H9 (cell line): ENCODE results near the gene ATP6V1G2. TPM values are rescaled to one million over a fixed set of nuclear protein-coding genes. Genes with fewer than 3 reads are reported as not detected.

Experiments
- DNase-seq: peaks from one replicate; pipeline ENCODE4 v3.0.0-alpha.2; 2017
- H2AFZ ChIP-seq: one replicate; pipeline ENCODE4 v1.6.1; 2013; ENCODE audit warnings: mild to moderate bottlenecking, low read length, control low read depth, moderate library complexity
- H2AK5ac ChIP-seq: 2 replicates; pipeline ENCODE4 v1.6.1; 2013; ENCODE audit warnings: low read length, control low read depth, mixed read lengths; ENCODE audit not compliant: insufficient read length
- H2BK120ac ChIP-seq: one replicate; pipeline ENCODE4 v1.6.1; 2013; ENCODE audit warnings: low read depth, mild to moderate bottlenecking, low read length, control low read depth, inconsistent platforms; ENCODE audit not compliant: poor library complexity, severe bottlenecking
- H2BK12ac ChIP-seq: 2 replicates; pipeline ENCODE4 v1.6.1; 2013; ENCODE audit warnings: low read length, control low read depth, mixed read lengths, low read depth; ENCODE audit not compliant: insufficient read length
- H2BK15ac ChIP-seq: 2 replicates; pipeline ENCODE4 v1.6.1; 2013; ENCODE audit warnings: low read depth, low read length, control low read depth
- H2BK20ac ChIP-seq: one replicate; pipeline ENCODE4 v1.6.1; 2013; ENCODE audit warnings: low read depth, mild to moderate bottlenecking, low read length, control low read depth, inconsistent platforms; ENCODE audit not compliant: poor library complexity, severe bottlenecking
- H2BK5ac ChIP-seq: 2 replicates; pipeline ENCODE4 v1.6.1; 2013; ENCODE audit warnings: low read length, control low read depth, mixed read lengths; ENCODE audit not compliant: insufficient read length
- H3K14ac ChIP-seq: 2 replicates; pipeline ENCODE4 v1.6.1; 2013; ENCODE audit warnings: low read length, control low read depth; ENCODE audit not compliant: insufficient read depth
- H3K18ac ChIP-seq: 2 replicates; pipeline ENCODE4 v1.6.1; 2013; ENCODE audit warnings: low read depth, mild to moderate bottlenecking, mixed read lengths, low read length, control low read depth; ENCODE audit not compliant: insufficient read length
- H3K23ac ChIP-seq: 2 replicates; pipeline ENCODE4 v1.6.1; 2013; ENCODE audit warnings: low read length, control low read depth, mixed read lengths, low read depth; ENCODE audit not compliant: insufficient read length
- H3K23me2 ChIP-seq: 2 replicates; pipeline ENCODE4 v1.6.1; 2013; ENCODE audit warnings: low read depth, mild to moderate bottlenecking, mixed read lengths, low read length, control low read depth; ENCODE audit not compliant: insufficient read length, poor library complexity, severe bottlenecking
- H3K27ac ChIP-seq: 2 replicates; pipeline ENCODE4 v1.5.1; 2013; ENCODE audit warnings: low read length, control low read depth, mixed read lengths, low read depth; ENCODE audit not compliant: insufficient read length
- H3K27me3 ChIP-seq: 2 replicates; pipeline ENCODE4 v1.6.1; 2013; ENCODE audit warnings: low read length, control low read depth, inconsistent platforms; ENCODE audit not compliant: insufficient read depth
- H3K4ac ChIP-seq: 2 replicates; pipeline ENCODE4 v1.6.1; 2013; ENCODE audit warnings: low read depth, mild to moderate bottlenecking, control low read depth, inconsistent platforms, low read length, moderate library complexity
- H3K4me1 ChIP-seq: 2 replicates; pipeline ENCODE4 v1.6.1; 2013; ENCODE audit warnings: low read length, control low read depth, inconsistent platforms; ENCODE audit not compliant: insufficient read depth
- H3K4me2 ChIP-seq: 2 replicates; pipeline ENCODE4 v1.6.1; 2013; ENCODE audit warnings: low read length, control low read depth, mixed read lengths; ENCODE audit not compliant: insufficient read length, insufficient read depth
- H3K56ac ChIP-seq: 2 replicates; pipeline ENCODE4 v1.6.1; 2013; ENCODE audit warnings: low read depth, mild to moderate bottlenecking, mixed read lengths, low read length, control low read depth; ENCODE audit not compliant: insufficient read length
- H3K79me1 ChIP-seq: 2 replicates; pipeline ENCODE4 v1.6.1; 2013; ENCODE audit warnings: low read depth, mild to moderate bottlenecking, moderate library complexity, low read length, control low read depth, inconsistent platforms; ENCODE audit not compliant: insufficient read depth, poor library complexity, severe bottlenecking
- H3K79me2 ChIP-seq: 2 replicates; pipeline ENCODE4 v1.6.1; 2013; ENCODE audit warnings: low read length, control low read depth, inconsistent platforms; ENCODE audit not compliant: insufficient read depth
- H3K9ac ChIP-seq: 2 replicates; pipeline ENCODE4 v1.6.1; 2013; ENCODE audit warnings: low read length, control low read depth, mixed read lengths; ENCODE audit not compliant: insufficient read length; ENCODE audit errors: extremely low read depth
- H3K9me3 ChIP-seq: one replicate; pipeline ENCODE4 v1.6.1; 2013; ENCODE audit warnings: low read depth, low read length, inconsistent platforms; ENCODE audit not compliant: control insufficient read depth
- H3T11ph ChIP-seq: one replicate; pipeline ENCODE4 v1.6.1; 2013; ENCODE audit warnings: mild to moderate bottlenecking, low read length, control low read depth, inconsistent platforms
- H4K20me1 ChIP-seq: one replicate; pipeline ENCODE4 v1.6.1; 2013; ENCODE audit not compliant: control insufficient read depth, insufficient read length, insufficient read depth
- H4K5ac ChIP-seq: 2 replicates; pipeline ENCODE4 v1.6.1; 2013; ENCODE audit warnings: low read depth, mild to moderate bottlenecking, mixed read lengths, low read length, control low read depth; ENCODE audit not compliant: insufficient read length
- H4K8ac ChIP-seq: replicated peaks from 2 replicates; pipeline ENCODE4 v1.6.1; 2013; ENCODE audit warnings: low read length, control low read depth, mixed read lengths, low read depth; ENCODE audit not compliant: insufficient read length
- H4K91ac ChIP-seq: 2 replicates; pipeline ENCODE4 v1.6.1; 2013; ENCODE audit warnings: low read depth, mild to moderate bottlenecking, moderate library complexity, mixed read lengths, low read length, control low read depth; ENCODE audit not compliant: insufficient read length
- H3K27ac Mint-ChIP-seq, 3 experiments: 2 replicates in 2 of 3; 3 replicates in 1 of 3; pipeline ENCODE4 v1.8.0; 2020 to 2021; ENCODE audit warnings: mixed read lengths in 3 of 3, mild to moderate bottlenecking in 1 of 3, moderate library complexity in 1 of 3
- H3K27me3 Mint-ChIP-seq: 2 replicates; pipeline ENCODE4 v1.8.0; 2021; ENCODE audit warnings: low read depth, mild to moderate bottlenecking, moderate library complexity, mixed read lengths
- H3K36me3 Mint-ChIP-seq, 3 experiments: 2 replicates in 2 of 3; 3 replicates in 1 of 3; pipeline ENCODE4 v1.8.0; 2020 to 2021; ENCODE audit warnings: low read depth in 3 of 3, mixed read lengths in 3 of 3; ENCODE audit not compliant: insufficient read depth in 1 of 3
- H3K4me1 Mint-ChIP-seq, 2 experiments: 2 replicates each; pipeline ENCODE4 v1.8.0; 2020; ENCODE audit warnings: mixed read lengths in 2 of 2
- H3K4me3 Mint-ChIP-seq, 2 experiments: 2 replicates in 1 of 2; 3 replicates in 1 of 2; pipeline ENCODE4 v1.8.0; 2020 to 2021; ENCODE audit warnings: mild to moderate bottlenecking in 2 of 2, mixed read lengths in 2 of 2, moderate library complexity in 1 of 2
- H3K9me3 Mint-ChIP-seq, 2 experiments: 2 replicates in 1 of 2; 3 replicates in 1 of 2; pipeline ENCODE4 v1.8.0; 2020; ENCODE audit warnings: mild to moderate bottlenecking in 2 of 2, mixed read lengths in 2 of 2, moderate library complexity in 1 of 2
- WGBS: extraction: QIAGEN DNeasy Blood & Tissue Kit; methylation state at CpG from one replicate; pipeline ENCODE4 v1.1.7; 2013; ENCODE audit warnings: missing lambda C conversion rate, low lambda C conversion rate, mixed read lengths; ENCODE audit not compliant: insufficient read length; ENCODE audit errors: extremely low coverage; 5-methylcytosine and 5-hydroxymethylcytosine counted together
- total RNA-seq: library from RNA; stranded (reverse); gene quantifications from 2 replicates; pipeline ENCODE4 v1.2.1, GENCODE V29; 2021
- TF ChIP-seq, protein P1 (sequence below): fragments of 200-600 bp; sonication (generic); conservative IDR thresholded peaks from 3 replicates; pipeline ENCODE4 v1.8.0; 2021; ENCODE audit warnings: antibody characterized with exemption, mild to moderate bottlenecking

Gene ATP6V1G2
- total RNA-seq, 1 experiment from 2014 or later, result 3.8 TPM

GRCh38 chr6:31546958-31547726, 734 bp upstream of the ATP6V1G2 start, which contains the start of gene NFKBIL1:
Gene NFKBIL1, plus strand, starts transcription at chr6:31547608. Its CDS starts 87 bp downstream, at chr6:31547695.
- no CpG with 5 or more reads among the region's 25 CpGs for WGBS
- Histone ChIP-seq H4K20me1 (no peaks in the 10 kb centered on the region), H4K91ac (no peak within 1 kb of the TSS), H4K8ac (no peak within 1 kb of the TSS), H2AFZ (no peak within 1 kb of the TSS), H3T11ph (no peak within 1 kb of the TSS), H3K27me3 (no peaks in the 10 kb centered on the region), H3K27ac (no peak within 1 kb of the TSS), H2BK120ac (no peak within 1 kb of the TSS), H4K5ac (no peak within 1 kb of the TSS), H2AK5ac (no peak within 1 kb of the TSS), H3K9me3 (no peaks in the 10 kb centered on the region), H3K56ac (no peak within 1 kb of the TSS), H3K23ac (no peak within 1 kb of the TSS), H3K9ac (peak within 1 kb of the TSS; percentile 18), H3K79me2 (no peaks in the 10 kb centered on the region; the same call in 1 of the 2 replicates), H2BK12ac (no peak within 1 kb of the TSS), H3K79me1 (peaks cover 3% of the 10 kb centered on the region), H2BK15ac (no peak within 1 kb of the TSS), H3K14ac (no peak within 1 kb of the TSS; the same call in 1 of the 2 replicates), H2BK20ac (no peak within 1 kb of the TSS), H3K4me1 (no peaks in the 10 kb centered on the region; the same call in 1 of the 2 replicates), H2BK5ac (no peak within 1 kb of the TSS), H3K4me2 (peak within 1 kb of the TSS; percentile 56), H3K4ac (0 out of 2 replicates have a peak within 1 kb of the TSS, but pooled peaks have one; percentile 88), H3K23me2 (no peaks in the 10 kb centered on the region), H3K18ac (no peak within 1 kb of the TSS)
- Mint-ChIP-seq H3K4me3 (peak within 1 kb of the TSS; percentile 70 to 84), H3K36me3 (peaks cover 6 to 29% (median 19%) of the 10 kb centered on the region in 3 experiments; a peak in 6 of 7 replicates), H3K4me1 (peaks cover 20 to 30% of the 10 kb centered on the region in 2 experiments), H3K27ac (peak within 1 kb of the TSS; percentile 89 to 97 (median 94)), H3K27me3 (no peaks in the 10 kb centered on the region), H3K9me3 (no peaks in the 10 kb centered on the region)
- TF ChIP-seq, protein P1, sequence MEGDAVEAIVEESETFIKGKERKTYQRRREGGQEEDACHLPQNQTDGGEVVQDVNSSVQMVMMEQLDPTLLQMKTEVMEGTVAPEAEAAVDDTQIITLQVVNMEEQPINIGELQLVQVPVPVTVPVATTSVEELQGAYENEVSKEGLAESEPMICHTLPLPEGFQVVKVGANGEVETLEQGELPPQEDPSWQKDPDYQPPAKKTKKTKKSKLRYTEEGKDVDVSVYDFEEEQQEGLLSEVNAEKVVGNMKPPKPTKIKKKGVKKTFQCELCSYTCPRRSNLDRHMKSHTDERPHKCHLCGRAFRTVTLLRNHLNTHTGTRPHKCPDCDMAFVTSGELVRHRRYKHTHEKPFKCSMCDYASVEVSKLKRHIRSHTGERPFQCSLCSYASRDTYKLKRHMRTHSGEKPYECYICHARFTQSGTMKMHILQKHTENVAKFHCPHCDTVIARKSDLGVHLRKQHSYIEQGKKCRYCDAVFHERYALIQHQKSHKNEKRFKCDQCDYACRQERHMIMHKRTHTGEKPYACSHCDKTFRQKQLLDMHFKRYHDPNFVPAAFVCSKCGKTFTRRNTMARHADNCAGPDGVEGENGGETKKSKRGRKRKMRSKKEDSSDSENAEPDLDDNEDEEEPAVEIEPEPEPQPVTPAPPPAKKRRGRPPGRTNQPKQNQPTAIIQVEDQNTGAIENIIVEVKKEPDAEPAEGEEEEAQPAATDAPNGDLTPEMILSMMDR, result no peak
- DNase-seq, result peak; percentile 97
